ENCODE data around the gene SLC24A3. TPM values are rescaled to one million over a fixed set of nuclear protein-coding genes. Genes with fewer than 3 reads are reported as not detected.

The SLC24A3 gene
- total RNA-seq, 1 donor from 2014 or later = 0.62 TPM

DNA sequence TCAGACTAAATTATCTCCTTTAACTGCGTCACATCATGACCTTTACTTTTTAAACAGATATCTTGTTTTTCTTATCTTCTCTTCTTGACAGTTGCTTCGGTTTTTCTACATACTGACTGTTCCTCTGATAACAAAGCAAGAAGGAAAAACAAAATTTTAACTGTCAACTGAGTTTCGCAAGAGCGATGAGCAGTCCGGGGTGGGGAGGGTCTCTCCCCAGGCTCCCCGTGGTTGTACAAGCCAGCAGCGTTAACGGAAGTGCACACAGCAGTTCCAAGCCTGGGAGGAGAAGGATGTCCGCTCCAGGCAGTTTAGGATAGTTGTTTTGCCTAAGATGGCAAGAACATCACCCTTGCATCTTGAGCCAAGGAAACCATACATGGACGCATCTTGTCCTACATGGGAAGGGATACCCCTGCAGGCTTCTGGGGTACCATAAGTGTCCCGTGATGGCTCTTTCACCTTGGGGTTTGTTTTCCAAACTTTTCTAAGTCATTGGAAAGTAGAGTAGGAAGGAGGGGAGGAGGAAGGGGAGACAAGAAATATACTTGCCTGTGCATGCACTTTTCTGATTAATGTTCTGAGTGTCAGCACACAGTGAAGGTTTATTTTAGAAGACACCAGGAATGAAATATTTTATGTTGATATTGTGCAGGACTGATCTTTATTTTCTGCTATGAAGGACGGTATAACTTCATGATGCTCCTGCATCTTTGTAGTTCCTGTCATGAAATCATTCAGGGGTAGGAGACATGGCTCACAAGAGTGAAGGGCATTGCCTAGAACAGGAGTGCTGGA lies 20.8 kb downstream of the SLC24A3 start:
- intact Hi-C loops (cut with micrococcal nuclease) = no loop called here
- DNase-seq = no peak
- ATAC-seq = peak; percentile 67

DNA sequence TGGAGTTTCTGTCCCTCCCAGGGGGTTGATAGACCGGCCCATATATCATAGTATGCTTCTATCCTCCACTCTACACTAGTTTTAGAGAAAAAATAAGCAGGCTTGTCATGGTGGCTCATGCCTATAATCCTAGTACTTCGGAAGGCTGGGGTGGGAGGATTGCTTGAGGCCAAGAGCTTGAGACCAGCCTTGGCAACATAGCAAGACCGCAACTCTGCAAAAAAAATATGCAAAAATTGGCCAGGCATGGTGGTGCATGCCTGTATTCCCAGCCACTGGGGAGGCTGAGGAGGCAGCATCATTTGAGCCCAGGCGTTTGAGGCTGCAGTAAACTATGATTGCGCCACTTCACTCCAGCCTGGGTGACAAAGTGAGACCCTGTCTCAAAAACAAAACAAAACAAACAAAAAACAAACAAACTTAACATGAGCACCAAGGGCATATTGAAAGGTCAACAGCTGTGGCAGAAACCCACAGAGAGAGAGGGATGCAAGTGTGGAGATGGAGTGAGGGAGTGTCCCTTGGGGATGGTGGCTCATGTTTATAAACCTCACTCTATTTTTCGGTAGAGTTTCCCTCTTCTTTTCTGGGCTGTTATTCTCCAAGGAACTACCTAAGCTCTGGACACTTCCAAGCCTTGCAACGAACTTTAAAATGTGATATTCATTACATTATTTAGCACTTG lies 24.1 kb downstream of the SLC24A3 start:
- intact Hi-C loops (cut with micrococcal nuclease) = no loop called here
- DNase-seq (no peak), ATAC-seq (no peak)

DNA sequence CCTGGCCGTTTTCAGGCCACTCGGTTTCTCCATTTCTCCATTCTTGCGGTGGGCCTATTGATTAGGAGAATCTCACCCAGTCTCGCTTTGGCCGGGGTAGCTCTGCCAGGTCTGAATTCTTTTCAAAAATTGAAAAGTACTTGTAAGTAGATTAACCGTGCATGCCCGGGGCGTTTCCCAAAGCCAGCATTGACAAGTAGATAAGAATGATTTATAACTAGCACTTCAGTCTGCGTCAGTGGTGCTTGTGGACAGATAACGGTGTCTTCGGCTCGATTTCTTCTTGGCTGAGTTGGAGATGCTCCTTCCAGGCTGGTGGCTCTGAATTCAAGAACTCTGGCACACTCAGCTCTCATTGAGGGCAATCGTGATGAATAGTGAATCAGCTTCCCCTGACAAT lies 29.0 kb downstream of the SLC24A3 start:
- no peak for DNase-seq
- ATAC-seq = no peak
- intact Hi-C loops (cut with micrococcal nuclease) = no loop called here

DNA sequence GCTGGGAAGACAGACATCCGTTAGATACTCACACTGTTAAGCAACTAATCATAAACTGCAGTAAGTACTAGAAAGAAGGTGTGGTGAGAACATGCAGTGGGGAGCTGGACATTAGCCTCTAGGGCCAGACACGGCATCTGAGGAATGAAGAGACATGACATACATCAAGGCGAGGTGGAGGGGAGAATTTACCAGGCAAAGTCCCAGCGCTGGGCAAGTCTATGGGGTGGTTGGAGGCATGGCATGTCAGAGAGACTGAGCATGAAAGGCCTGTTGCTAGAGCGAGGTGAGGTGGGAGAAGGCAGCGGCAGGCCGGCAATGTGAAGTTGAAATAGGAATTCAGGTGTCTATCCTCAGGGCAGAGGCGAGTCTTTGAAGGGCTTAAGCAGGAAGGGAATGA lies 31.8 kb downstream of the SLC24A3 start:
- no peak for ATAC-seq
- intact Hi-C loops (cut with micrococcal nuclease) = no loop called here
- DNase-seq = no peak

DNA sequence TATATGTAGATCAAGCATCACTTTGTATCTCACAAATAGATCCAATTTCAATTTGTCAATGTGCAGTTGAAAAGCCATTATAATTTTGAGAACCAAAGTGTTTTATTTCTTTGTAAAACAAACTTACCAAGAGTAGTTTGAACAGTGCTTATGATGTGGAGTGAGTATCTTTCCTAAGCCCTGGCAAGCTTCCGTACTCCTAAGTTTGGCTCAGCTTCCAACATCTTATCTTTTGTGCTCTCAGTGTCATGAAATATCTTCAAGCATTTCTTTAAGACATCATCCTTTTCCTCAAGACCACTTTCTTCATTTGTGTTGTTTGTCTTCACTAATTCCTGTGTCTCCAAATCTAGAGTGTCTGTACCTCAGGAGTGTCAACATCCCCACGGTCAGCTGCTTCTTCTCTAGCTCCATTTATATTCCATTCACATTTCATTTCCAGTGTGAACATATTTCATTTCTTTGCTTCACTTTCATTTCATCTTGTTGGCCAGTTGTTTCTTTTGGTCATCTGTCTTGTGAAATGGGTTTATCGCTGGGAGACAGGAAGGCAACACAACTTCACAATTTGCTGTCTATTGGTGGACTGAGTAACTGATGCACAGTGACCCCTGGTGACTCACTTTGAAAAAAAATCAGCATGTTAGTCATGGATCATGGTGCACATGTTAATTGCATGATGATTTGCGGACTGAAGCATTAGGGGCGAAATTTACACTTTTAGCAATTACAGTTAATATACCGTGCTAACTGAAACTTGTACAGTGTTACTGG lies 36.9 kb downstream of the SLC24A3 start:
- ATAC-seq (no peak), DNase-seq (no peak)
- intact Hi-C loops (cut with micrococcal nuclease) = no loop called here

DNA sequence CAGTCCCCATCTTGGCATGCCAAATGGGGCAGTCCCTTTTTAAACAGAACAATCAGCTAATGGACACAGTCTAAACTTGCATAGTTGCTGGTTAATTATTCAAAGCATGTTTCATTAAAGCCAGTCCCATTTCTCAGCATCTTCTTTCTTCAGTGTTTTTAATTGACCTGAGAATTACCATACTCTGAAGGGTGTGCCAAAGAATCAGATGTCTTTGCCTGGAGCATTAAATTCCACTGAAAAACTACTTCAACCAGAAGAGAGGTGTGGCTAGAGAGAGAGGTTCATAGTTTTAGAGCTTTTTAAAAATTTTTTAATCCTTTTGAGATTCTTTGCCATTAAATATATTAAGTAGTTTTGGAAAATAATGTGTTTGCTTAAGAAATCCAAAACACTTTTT lies 37.9 kb downstream of the SLC24A3 start:
- ATAC-seq (no peak), DNase-seq (no peak)
- intact Hi-C loops (cut with micrococcal nuclease) = no loop called here

DNA sequence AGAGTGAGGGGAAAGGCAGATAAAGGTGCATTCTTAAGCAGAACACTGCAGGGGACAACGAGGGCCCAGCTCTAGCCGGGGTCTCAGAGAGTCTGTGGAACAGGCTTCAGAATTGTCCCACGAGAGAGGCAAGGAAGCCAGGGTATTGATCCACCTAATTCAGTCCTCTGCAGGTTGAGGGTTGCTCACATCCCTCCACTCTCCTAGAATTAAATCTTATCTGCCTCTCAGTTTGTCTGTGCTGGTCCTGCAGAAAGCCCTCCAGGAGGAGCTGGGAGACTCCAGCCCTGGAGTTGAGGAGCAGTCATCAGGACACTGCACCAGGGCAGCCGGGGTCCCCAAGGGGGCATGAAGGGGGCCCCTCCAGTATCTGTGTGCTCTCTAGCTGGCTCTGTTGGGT lies 39.1 kb downstream of the SLC24A3 start:
- ATAC-seq (no peak), DNase-seq (no peak)
- intact Hi-C loops (cut with micrococcal nuclease) = no loop called here

DNA sequence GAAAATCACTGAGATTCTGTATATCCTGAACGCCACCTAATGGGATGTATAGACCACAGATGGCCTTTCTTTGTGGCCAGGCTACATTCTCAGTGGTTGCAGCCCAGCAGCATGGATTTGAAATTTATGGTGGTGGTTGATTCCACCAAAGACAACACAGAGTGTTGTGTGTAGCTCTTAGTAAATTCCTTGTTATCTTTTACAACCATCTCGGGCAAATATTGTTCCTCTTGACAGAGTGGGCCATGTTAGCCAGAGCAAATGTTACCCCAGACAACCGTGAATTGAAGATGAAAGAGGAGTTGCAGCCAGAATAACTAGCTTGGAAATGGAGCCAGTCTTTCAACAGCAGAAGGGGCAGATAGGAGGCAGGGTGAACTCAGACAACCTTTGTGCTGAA lies 39.5 kb downstream of the SLC24A3 start:
- intact Hi-C loops (cut with micrococcal nuclease) = no loop called here
- no peak for ATAC-seq
- DNase-seq = no peak

DNA sequence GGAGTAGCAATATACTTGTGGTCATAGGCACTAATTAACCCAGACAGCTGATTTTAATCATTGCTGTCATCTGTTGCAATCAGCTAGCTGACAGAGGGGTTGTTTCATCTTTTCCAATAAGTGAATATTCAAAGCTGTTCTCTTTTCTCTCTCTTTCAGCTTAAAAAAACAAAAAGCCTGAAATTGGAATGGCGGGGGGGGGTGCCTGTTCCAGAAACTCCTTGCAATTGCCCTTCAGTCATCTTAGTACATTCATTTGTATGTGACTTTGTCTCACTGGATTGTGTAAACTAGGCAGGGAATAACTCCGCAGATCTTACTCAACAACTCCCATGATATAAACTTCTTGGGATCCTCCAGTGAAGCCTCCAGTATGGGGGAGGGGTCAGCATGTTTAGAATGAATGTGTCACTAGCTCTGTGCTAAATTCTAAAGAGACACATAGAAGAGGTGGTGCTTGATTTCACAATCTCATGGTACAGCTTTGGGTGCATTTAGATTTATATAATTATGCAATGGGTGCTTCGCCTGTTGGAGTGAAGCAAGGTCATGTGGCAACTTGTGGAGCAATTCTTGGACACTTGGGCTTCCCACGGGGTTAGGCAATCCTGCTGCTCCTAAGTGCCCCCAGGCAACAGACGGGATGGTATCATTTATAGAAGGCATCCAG lies 40.1 kb downstream of the SLC24A3 start:
- intact Hi-C loops (cut with micrococcal nuclease) = no loop called here
- peak; percentile 58 for ATAC-seq
- no peak for DNase-seq

DNA sequence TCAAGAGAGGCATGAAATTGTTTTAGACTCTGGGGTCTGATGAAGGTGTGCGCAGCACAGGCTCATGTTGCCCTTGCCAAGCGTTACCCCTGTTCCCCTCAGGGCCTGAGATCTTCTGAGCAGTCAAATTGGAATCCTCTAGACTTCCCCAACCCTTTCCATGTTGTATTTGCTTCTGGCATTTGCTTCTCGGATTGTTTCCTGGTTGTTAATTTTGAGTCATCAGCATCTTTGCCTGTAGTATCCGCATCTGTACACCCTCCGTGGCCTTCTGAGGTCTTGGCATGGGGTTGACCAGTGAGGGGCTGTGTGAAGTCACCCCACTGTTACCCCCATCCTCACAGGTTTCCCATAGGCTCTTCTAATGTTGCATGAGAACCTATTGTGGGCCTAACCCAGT lies 40.9 kb downstream of the SLC24A3 start:
- intact Hi-C loops (cut with micrococcal nuclease) = no loop called here
- no peak for DNase-seq
- ATAC-seq = no peak

DNA sequence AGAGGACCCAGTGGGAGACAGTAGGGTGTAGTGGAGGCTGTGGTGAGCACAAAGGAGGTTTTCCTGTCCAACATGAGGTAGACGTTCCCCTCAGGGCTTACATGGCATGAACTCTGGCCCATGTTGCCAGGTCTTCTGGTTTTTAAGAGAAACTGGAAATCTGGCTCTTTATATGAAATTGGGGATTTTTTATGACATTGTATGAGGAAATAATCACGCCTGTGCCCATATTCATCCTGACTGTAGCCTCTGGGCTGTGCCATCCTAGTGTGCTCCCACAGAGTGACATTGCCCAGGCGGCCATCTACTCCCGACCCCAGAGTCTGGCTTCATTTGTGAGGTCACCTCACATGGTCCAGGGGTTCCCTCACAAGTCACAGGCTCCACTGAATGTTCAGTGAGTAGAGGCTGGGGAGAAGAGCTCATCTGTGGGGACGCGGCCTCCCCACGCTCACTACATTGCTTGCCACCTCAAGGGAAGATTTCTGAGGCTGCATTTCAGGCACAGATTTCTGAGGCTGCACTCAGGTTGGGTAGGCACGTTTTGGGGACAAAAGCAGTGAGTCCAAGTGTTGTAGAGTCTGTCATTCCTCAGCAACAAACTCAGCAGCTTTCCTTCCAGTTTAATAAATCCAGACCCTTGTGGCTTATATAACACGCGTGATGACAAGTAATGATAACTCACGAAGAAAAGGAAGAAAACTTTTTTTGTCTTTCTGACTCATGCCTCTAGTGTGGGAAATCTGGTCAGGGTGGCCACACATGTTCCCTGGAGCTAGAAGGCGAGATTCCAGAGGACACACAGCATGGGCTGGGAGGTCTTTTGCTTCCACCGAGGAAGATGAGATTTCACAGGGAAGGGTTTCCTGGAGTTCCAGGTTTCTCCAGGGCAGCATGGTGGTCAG lies 41.7 kb downstream of the SLC24A3 start:
- no peak for DNase-seq
- ATAC-seq = peak; percentile 78
- intact Hi-C loops (cut with micrococcal nuclease) = no loop called here

DNA sequence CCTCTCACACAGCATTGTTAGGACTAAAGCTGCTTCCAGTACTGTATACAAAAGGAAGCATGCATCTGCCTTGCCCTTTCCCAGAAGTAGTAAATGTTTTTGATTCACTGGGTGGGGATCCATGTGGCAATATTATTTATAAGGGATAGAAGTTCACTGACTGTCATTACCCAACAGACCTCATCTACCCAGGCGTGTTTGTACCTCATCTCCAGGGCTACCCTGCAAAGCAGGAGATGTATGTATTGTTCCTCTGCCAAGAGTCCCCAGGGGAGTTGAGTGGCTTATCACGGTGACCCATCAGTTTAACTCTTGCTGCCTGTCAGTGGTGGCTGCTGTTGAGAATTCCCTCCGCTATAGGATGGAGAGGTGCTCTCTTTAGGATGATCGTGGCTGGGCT lies 42.5 kb downstream of the SLC24A3 start:
- intact Hi-C loops (cut with micrococcal nuclease) = no loop called here
- DNase-seq (no peak), ATAC-seq (no peak)

DNA sequence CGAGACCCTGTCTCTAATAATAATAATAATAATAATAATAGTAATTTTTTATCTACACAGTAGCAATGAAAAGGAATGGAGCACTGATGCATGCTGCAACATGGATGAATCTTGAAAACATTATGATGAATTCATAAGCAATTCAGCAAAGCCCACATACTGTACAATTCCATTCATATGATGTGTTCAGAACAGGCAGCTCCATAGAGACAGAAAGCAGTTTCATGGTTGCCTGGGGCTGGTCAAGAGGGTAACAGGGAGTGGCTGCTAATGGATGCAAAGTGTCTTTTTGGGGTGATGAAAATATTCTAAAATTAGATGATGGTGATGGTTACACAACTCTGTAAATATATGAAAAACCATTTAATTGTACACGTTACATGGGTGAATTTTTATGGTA lies 43.6 kb downstream of the SLC24A3 start:
- DNase-seq (no peak), ATAC-seq (no peak)
- intact Hi-C loops (cut with micrococcal nuclease) = no loop called here

DNA sequence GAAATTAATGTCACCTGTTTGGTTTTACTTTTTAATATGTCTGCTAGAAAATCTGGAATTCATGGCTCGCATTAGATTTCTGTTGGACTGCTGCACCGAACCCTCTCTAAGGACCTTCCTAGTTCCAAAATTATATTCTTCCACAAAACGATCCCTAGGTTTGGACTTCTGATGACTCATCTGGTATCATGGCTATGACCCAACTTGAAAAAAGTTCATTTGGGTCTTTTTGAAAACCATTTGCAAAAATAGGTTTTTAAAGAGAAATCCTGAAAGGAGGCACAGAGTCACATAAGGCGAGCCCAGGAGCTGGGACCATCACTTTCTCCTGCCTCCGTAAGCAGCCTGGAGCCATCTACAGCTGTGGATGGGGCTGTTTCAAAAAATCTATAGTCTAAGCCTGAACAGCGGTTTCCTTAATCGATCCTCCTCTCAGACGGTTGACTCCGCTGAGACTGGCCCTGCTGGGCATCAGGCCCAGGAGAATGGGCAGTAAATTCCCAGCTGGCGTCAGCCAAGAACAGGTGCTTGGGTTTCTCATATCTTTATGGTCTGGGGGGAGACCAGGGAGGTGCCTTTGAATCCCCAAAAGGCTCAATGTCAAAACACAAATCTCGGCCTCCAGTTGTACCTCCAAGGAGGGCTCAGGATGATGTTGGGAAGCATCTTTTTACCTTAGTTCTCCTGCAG lies 44.6 kb downstream of the SLC24A3 start:
- no peak for ATAC-seq
- intact Hi-C loops (cut with micrococcal nuclease) = no loop called here
- no peak for DNase-seq

DNA sequence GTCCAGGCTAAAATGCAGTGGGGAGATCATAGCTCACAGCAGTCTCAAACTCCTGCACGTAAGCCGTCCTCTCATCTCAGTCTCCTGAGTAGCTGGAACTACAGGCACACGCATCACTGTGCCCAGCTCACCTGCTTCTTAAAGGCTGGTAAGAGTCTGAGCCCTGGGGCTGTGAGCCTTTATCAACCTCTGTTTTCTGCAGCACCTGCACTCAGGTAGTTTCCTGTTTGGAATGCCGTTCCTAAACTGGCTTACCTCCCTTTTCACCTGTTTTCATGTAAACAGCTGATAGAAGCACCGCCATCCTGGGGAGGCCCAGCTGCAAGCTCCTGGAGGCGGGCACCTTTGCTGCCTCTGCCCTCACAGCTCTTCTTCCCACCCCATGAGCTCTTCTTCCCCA lies 45.4 kb downstream of the SLC24A3 start:
- ATAC-seq (no peak), DNase-seq (no peak)
- intact Hi-C loops (cut with micrococcal nuclease) = no loop called here

DNA sequence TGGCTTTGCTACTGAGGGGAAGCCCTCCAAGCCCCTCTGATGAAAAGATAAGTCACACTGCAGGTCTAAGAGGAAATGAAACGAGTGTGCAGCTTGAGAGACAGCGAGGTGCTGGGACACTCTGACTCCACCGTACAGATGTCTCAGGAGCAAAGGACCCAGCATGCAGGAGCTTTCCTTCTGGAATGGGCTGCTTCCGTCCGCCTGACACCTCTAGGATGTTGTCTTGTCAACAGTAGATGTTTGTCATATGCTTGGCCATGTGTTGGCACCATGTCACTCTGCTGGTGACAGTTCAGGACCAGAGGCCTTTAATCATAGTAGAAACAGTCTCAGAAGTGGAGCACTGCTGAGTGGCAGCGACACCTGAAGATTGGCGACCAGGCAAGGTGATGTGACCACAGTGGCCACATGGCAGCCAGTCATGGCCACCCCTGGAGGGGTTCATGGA lies 46.7 kb downstream of the SLC24A3 start:
- ATAC-seq (no peak), DNase-seq (no peak)
- intact Hi-C loops (cut with micrococcal nuclease) = no loop called here

DNA sequence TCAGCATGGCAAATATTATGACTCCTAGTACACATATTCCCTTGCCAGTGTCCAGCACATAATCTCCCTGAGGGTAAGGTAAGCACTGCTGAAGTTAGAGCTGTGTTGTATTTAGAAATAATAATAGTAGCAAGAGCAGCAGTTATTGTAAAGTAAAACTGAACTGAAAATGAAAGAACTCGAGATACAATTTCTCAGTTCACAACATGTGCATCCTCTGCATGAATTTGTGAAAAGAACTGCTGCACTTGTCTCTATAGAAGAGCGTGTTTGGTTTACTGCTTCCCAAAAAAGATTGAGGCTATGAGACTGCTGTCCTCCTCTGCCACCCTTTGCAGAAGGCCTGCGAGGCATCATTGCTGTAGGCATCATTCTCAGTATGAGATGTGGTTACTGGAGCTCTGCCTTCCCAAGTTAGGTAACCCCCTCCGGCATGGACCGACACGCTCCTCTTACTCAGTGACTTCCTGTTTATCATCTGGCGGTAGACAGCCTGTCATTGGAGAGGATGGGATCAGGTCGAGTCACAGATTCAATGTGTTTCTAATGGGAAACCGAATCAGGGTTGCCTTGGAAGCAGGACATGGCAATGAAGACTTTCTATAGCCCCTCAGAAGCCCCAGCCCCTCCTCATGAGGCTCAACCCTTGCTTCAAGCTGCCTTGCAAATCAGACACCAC lies 48.1 kb downstream of the SLC24A3 start:
- intact Hi-C loops (cut with micrococcal nuclease) = no loop called here
- DNase-seq (no peak), ATAC-seq (no peak)

DNA sequence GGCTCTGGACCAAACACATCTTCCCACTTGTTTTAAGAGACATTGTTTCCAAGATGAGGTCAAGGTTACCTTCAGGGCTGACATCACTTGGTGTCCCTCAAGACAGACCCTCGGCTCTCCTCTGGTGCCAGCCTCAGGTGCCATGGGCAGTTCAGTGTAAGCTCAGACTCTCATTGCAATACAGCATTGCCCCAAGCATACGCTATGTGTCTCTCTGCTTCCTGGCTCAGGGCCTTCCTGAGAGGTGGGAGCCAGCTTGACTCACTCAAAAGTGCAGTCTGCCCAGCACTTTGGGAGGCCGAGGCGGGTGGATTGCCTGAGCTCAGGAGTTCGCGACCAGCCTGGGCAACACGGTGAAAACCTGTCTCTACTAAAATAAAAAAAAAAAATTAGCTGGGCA lies 51.7 kb downstream of the SLC24A3 start:
- ATAC-seq = no peak
- DNase-seq = no peak
- intact Hi-C loops (cut with micrococcal nuclease) = no loop called here
